Transverse colon (tissue), 4 donors: Measurements from ENCODE around the gene PRKG1. TPM values are rescaled to one million over a fixed set of nuclear protein-coding genes. Genes with fewer than 3 reads are reported as not detected.

ENCODE experiments used
- DNase-seq: peaks from one replicate; pipeline ENCODE4 v3.0.0-alpha.2; 2019
- H3K27ac ChIP-seq, 4 donors: fragments of 200-600 bp; sonication (generic); 2 replicates each; pipeline ENCODE4 v1.5.1; 2016 to 2018; ENCODE audit warnings: inconsistent platforms in 4 of 4
- H3K27me3 ChIP-seq: fragments of 200-600 bp; sonication (generic); 2 replicates; pipeline ENCODE4 v1.5.1; 2017; ENCODE audit warnings: inconsistent platforms
- H3K36me3 ChIP-seq, 4 donors: fragments of 200-600 bp; sonication (generic); 2 replicates each; pipeline ENCODE4 v1.5.1; 2017 to 2019; ENCODE audit warnings: inconsistent platforms in 4 of 4
- H3K4me1 ChIP-seq, 4 donors: fragments of 200-600 bp; sonication (generic); 2 replicates each; pipeline ENCODE4 v1.5.1; 2017 to 2020; ENCODE audit warnings: inconsistent platforms in 4 of 4
- H3K4me3 ChIP-seq, 4 donors: fragments of 200-600 bp; sonication (generic); 1 replicate in 1 of 4; 2 replicates in 3 of 4; pipeline versions ENCODE4 v1.5.1 to v1.6.1; 2017 to 2019; ENCODE audit warnings: inconsistent platforms in 4 of 4
- H3K9me3 ChIP-seq, 2 donors: fragments of 200-600 bp; sonication (generic); 2 replicates each; pipeline ENCODE4 v1.5.1; 2017 to 2019; ENCODE audit warnings: inconsistent platforms in 2 of 2
- EP300 ChIP-seq: sonication (generic); formaldehyde crosslinking; IDR thresholded peaks from one replicate; pipeline ENCODE4 v1.6.1; 2017; ENCODE audit warnings: antibody characterized with exemption, low read depth
- POLR2A ChIP-seq: fragments of 450-650 bp; IDR thresholded peaks from one replicate; pipeline ENCODE4 v1.6.1; 2016; ENCODE audit warnings: antibody characterized with exemption, mild to moderate bottlenecking, moderate library complexity
- POLR2AphosphoS5 ChIP-seq, 3 donors: sonication (generic); formaldehyde crosslinking; IDR thresholded peaks; one replicate each; pipeline ENCODE4 v1.6.1; 2016; ENCODE audit warnings: antibody characterized with exemption in 3 of 3
- WGBS, 2 donors: methylation state at CpG; one replicate each; pipeline ENCODE4 v1.1.5; 2018; ENCODE audit warnings: low coverage in 1 of 2; 5-methylcytosine and 5-hydroxymethylcytosine counted together
- in situ Hi-C, 4 donors: fragments of 200-750 bp; cut with MboI; loops; one replicate each; pipeline versions ENCODE4 v1.15.0 to v1.15.1; 2017; ENCODE audit warnings: low sequenced_read_pairs in 3 of 4, low pct_ligation_motif_present in 1 of 4, low pct_unique_long_range_greater_than_20kb in 1 of 4
- intact Hi-C: fragments of 100-400 bp; cut with DNase I; formaldehyde crosslinking; loops from one replicate; pipeline ENCODE4 v1.15.1; 2023; ENCODE audit warnings: low total_unique reads
- total RNA-seq, 4 donors: library from RNA; depleted of rRNA; stranded (reverse); fragments of >200 nt; gene quantifications; one replicate each; pipeline ENCODE4 v1.1.0, GENCODE V29; 2016
- TF ChIP-seq, protein P1 (sequence below), 5 experiments: fragments of 200-600 bp in 3 of 5; fragments of 450-650 bp in 2 of 5; sonication (generic) in 3 of 5; IDR thresholded peaks; 1 replicate in 2 of 5; 2 replicates in 3 of 5; pipeline ENCODE4 v1.5.1; 2016 to 2017; ENCODE audit warnings: antibody characterized with exemption in 5 of 5, inconsistent platforms in 3 of 5, mild to moderate bottlenecking in 2 of 5, moderate library complexity in 1 of 5

Gene PRKG1
- total RNA-seq, 4 donors from 2014 or later, result 17.6 to 30.6 (median 26.9) TPM

DNA sequence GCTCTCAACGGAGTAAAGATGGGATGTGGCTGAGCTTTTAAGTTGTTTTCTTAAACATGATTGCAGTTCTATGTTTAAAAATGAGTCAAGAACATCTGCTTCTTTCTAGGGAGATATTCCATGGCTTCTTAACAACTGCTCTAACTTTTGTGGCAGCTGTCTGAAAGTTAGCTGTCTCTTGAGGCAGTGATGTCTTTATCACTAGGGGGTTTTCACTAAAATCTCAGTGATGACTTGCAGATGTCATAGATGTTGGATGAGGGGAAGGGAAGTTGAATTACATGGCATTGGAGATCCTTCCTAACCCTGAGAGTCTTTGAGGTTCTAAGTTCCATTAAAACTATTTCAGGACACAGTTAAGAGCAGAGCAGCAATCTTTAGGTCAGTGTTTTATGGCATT is 43.5 kb downstream of the PRKG1 start:
- no peaks in the 10 kb centered on the region for H3K36me3 ChIP-seq
- H3K9me3 ChIP-seq, result no peaks in the 10 kb centered on the region
- no peak overlapping the region for H3K4me3 ChIP-seq
- no peak for DNase-seq
- H3K4me1 ChIP-seq, result peaks cover 0 to 9% (median 0%) of the 10 kb centered on the region in 4 donors
- H3K27me3 ChIP-seq, result no peaks in the 10 kb centered on the region
- in situ Hi-C loops, result no loop called here
- H3K27ac ChIP-seq, result peak overlapping the region in 2 of 4 donors; percentile 4 to 45
- TF ChIP-seq, protein P1, sequence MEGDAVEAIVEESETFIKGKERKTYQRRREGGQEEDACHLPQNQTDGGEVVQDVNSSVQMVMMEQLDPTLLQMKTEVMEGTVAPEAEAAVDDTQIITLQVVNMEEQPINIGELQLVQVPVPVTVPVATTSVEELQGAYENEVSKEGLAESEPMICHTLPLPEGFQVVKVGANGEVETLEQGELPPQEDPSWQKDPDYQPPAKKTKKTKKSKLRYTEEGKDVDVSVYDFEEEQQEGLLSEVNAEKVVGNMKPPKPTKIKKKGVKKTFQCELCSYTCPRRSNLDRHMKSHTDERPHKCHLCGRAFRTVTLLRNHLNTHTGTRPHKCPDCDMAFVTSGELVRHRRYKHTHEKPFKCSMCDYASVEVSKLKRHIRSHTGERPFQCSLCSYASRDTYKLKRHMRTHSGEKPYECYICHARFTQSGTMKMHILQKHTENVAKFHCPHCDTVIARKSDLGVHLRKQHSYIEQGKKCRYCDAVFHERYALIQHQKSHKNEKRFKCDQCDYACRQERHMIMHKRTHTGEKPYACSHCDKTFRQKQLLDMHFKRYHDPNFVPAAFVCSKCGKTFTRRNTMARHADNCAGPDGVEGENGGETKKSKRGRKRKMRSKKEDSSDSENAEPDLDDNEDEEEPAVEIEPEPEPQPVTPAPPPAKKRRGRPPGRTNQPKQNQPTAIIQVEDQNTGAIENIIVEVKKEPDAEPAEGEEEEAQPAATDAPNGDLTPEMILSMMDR (IDR thresholded peaks at IDR 0.05), result no peak
- no peak for TF ChIP-seq POLR2AphosphoS5 (IDR thresholded peaks at IDR 0.05)
- TF ChIP-seq EP300, result no peak
- TF ChIP-seq POLR2A, result no peak
- WGBS, 2 donors, result 59 to 73% methylated on average over 1 of the region's 1 CpG
- intact Hi-C loops, result no loop called here

DNA sequence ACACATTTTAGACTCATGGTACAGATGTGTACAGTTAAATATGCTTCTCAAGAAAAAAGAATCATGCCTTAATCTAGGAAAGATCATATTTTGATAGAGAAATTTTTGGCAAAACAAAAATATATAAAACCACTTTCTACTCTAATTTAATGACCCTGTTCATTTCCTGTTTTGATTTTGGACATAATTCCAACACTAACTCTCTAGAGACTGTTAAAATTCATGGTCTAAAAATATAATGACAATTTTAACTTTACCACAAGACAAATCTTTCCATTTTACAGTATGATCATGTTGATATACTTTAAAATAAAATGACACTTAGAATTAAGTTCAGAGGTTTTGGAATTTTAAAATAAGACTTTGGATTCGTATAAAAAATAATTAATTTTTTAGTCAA is 45.2 kb downstream of the PRKG1 start:
- intact Hi-C loops, result no loop called here
- TF ChIP-seq POLR2AphosphoS5 (IDR thresholded peaks at IDR 0.05) (no peak), POLR2A (no peak), EP300 (no peak)
- TF ChIP-seq, protein P1 (IDR thresholded peaks at IDR 0.05), result no peak
- no peaks in the 10 kb centered on the region for H3K9me3 ChIP-seq
- H3K4me3 ChIP-seq, result no peak overlapping the region
- H3K27ac ChIP-seq, result no peak overlapping the region
- DNase-seq, result no peak
- no peaks in the 10 kb centered on the region for H3K36me3 ChIP-seq
- H3K27me3 ChIP-seq, result no peaks in the 10 kb centered on the region
- H3K4me1 ChIP-seq, result no peaks in the 10 kb centered on the region
- 77 to 82% methylated on average over 1 of the region's 1 CpG for WGBS, 2 donors
- in situ Hi-C loops, result no loop called here

DNA sequence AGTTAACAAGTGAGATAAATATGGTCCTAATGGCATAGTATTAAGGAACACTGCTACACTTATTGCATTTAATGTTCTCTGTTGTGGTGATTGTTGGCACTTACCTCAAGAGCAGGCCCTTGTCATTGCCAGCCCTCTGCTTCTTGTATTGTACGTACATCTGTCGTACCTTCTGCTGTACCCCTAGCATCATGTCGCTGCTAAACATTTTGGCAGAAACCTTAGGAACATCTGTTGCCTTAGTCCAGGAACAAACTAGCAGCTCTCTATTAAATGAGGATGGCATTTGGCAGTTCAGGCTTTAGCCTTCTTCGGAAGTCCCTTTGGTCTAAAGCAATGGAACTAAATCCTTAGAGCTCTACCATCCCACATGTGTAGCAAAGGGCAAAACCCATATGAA is 47.6 kb downstream of the PRKG1 start:
- Histone ChIP-seq H3K4me1 (no peaks in the 10 kb centered on the region), H3K27ac (no peak overlapping the region), H3K36me3 (no peaks in the 10 kb centered on the region), H3K4me3 (no peak overlapping the region), H3K9me3 (peaks cover 0 to 5% of the 10 kb centered on the region in 2 donors), H3K27me3 (no peaks in the 10 kb centered on the region)
- intact Hi-C loops, result no loop called here
- 93 to 95% methylated on average over 3 to 4 of the region's 4 CpGs for WGBS, 2 donors
- in situ Hi-C loops, result no loop called here
- no peak for DNase-seq
- TF ChIP-seq POLR2A, result no peak
- no peak for TF ChIP-seq POLR2AphosphoS5 (IDR thresholded peaks at IDR 0.05)
- TF ChIP-seq, protein P1 (IDR thresholded peaks at IDR 0.05), result no peak
- no peak for TF ChIP-seq EP300

DNA sequence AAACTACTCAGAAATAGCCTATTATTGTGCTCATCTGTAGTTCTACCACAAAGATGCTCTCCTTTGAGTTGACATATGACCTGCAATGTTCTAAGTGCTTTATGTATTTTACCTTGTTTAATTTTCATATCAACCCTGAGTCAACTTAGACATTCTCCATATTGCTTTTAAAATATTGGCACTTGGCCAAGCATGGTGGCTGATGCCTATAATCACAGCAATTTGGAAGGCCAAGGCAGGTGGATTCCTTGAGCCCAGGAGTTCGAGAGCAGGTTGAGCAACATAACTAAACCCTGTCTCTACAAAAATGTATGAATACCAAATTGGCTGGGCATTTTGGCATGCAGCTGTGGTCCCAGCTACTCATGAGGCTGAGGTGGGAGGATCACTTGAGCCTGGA is 50.6 kb downstream of the PRKG1 start:
- no peak for DNase-seq
- Histone ChIP-seq H3K27ac (no peak overlapping the region), H3K36me3 (no peaks in the 10 kb centered on the region), H3K27me3 (no peaks in the 10 kb centered on the region), H3K9me3 (peaks cover 0 to 5% of the 10 kb centered on the region in 2 donors), H3K4me3 (no peak overlapping the region), H3K4me1 (no peaks in the 10 kb centered on the region)
- in situ Hi-C loops (no loop called here), intact Hi-C loops (no loop called here)
- 59 to 60% methylated on average over 1 of the region's 1 CpG for WGBS, 2 donors
- TF ChIP-seq, protein P1 (IDR thresholded peaks at IDR 0.05), result no peak
- TF ChIP-seq POLR2AphosphoS5 (IDR thresholded peaks at IDR 0.05) (no peak), EP300 (no peak), POLR2A (no peak)
